ENCODE measurements around the gene MT1M.

DNA sequence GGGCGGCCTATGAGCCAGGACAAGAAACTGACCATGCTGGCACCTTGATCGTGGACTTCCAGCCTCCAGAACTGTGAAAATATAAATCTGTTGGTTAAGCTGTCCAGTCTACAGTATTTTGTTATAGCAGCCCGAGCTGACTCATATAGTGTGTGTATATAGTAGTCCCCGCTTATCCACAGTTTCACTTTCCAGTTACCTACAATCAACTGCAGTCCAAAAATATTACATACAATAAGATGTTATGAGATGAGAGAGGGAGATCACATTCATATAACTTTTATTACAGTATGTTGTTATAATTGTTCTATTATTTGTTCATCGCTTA is 38.2 kb upstream of the MT1M start:
- TF ChIP-seq CTCF (IDR thresholded peaks at IDR 0.05) (no peak), POLR2A (IDR thresholded peaks at IDR 0.05) (no peak)
